Glutamatergic neuron (in vitro differentiated cells): ENCODE results near the gene ZNF618. TPM values are rescaled to one million over a fixed set of nuclear protein-coding genes. Genes with fewer than 3 reads are reported as not detected.

Experiments used
- DNase-seq: peaks from one replicate; pipeline ENCODE4 v3.0.0; 2022
- H3K27ac Mint-ChIP-seq: one replicate; pipeline ENCODE4 v1.8.0; 2020; ENCODE audit warnings: mild to moderate bottlenecking, mixed read lengths, inconsistent platforms; ENCODE audit not compliant: unreplicated experiment
- H3K27me3 Mint-ChIP-seq: one replicate; pipeline ENCODE4 v1.8.0; 2020; ENCODE audit warnings: mild to moderate bottlenecking, moderate library complexity, mixed read lengths, inconsistent platforms; ENCODE audit not compliant: unreplicated experiment
- H3K36me3 Mint-ChIP-seq: one replicate; pipeline ENCODE4 v1.8.0; 2020; ENCODE audit warnings: mild to moderate bottlenecking, mixed read lengths, inconsistent platforms; ENCODE audit not compliant: unreplicated experiment
- H3K4me1 Mint-ChIP-seq: one replicate; pipeline ENCODE4 v1.8.0; 2020; ENCODE audit warnings: mild to moderate bottlenecking, low read depth, mixed read lengths, inconsistent platforms; ENCODE audit not compliant: unreplicated experiment
- H3K4me3 Mint-ChIP-seq: one replicate; pipeline ENCODE4 v1.8.0; 2020; ENCODE audit warnings: mild to moderate bottlenecking, mixed read lengths, inconsistent platforms; ENCODE audit not compliant: unreplicated experiment
- H3K9me3 Mint-ChIP-seq: one replicate; pipeline ENCODE4 v1.8.0; 2020; ENCODE audit warnings: mild to moderate bottlenecking, moderate library complexity, mixed read lengths, inconsistent platforms; ENCODE audit not compliant: unreplicated experiment
- CTCF ChIP-seq: fragments of 200-600 bp; sonication (generic); IDR thresholded peaks from one replicate; pipeline ENCODE4 v1.5.0; 2021; ENCODE audit not compliant: partially characterized antibody, unreplicated experiment
- total RNA-seq: library from RNA; stranded (reverse); fragmentation: NEBNext Ultra II Directional; extraction: Animal tissue kit (Norgen Biotek cat#: 25700); gene quantifications from one replicate; pipeline ENCODE4 v1.2.1, GENCODE V29; 2021; ENCODE audit not compliant: unreplicated experiment

Gene ZNF618
- total RNA-seq, 1 donor from 2014 or later = 114 TPM

GRCh38 chr9:113984639-113985380 lies 108.7 kb downstream of the ZNF618 start:
- peaks cover 5% of the 10 kb centered on the region for H3K36me3 Mint-ChIP-seq
- no peak for TF ChIP-seq CTCF
- peaks cover 16% of the 10 kb centered on the region for H3K4me1 Mint-ChIP-seq
- peaks cover 4% of the 10 kb centered on the region for H3K27me3 Mint-ChIP-seq
- no peak overlapping the region for H3K4me3 Mint-ChIP-seq
- no peak for DNase-seq
- peaks cover 5% of the 10 kb centered on the region for H3K9me3 Mint-ChIP-seq
- H3K27ac Mint-ChIP-seq = peak overlapping the region; percentile 26

- no peak for DNase-seq
- Mint-ChIP-seq H3K27ac (no peak overlapping the region), H3K27me3 (peaks cover 5% of the 10 kb centered on the region), H3K4me1 (peaks cover 24% of the 10 kb centered on the region), H3K4me3 (no peak overlapping the region), H3K9me3 (peaks cover 8% of the 10 kb centered on the region), H3K36me3 (peaks cover 14% of the 10 kb centered on the region)
- TF ChIP-seq CTCF = no peak
Observed at GRCh38 chr9:113985968-113986585, 110.0 kb downstream of the ZNF618 start.

GRCh38 chr9:113986931-113987330 lies 110.8 kb downstream of the ZNF618 start:
- H3K4me1 Mint-ChIP-seq = peaks cover 28% of the 10 kb centered on the region
- DNase-seq = no peak
- H3K27ac Mint-ChIP-seq = no peak overlapping the region
- peaks cover 14% of the 10 kb centered on the region for H3K36me3 Mint-ChIP-seq
- H3K4me3 Mint-ChIP-seq = no peak overlapping the region
- peaks cover 5% of the 10 kb centered on the region for H3K27me3 Mint-ChIP-seq
- H3K9me3 Mint-ChIP-seq = peaks cover 8% of the 10 kb centered on the region
- TF ChIP-seq CTCF = no peak

GRCh38 chr9:113987526-113987925 lies 111.4 kb downstream of the ZNF618 start:
- Mint-ChIP-seq H3K36me3 (peaks cover 14% of the 10 kb centered on the region), H3K27me3 (peaks cover 5% of the 10 kb centered on the region), H3K27ac (no peak overlapping the region), H3K4me3 (no peak overlapping the region), H3K9me3 (peaks cover 8% of the 10 kb centered on the region), H3K4me1 (peaks cover 28% of the 10 kb centered on the region)
- no peak for TF ChIP-seq CTCF
- no peak for DNase-seq
